Prostate gland (tissue), 1 donor: Measurements from ENCODE around the gene PDSS2.

Experiments used
- POLR2A ChIP-seq: fragments of 450-650 bp; IDR thresholded peaks from one replicate; pipeline ENCODE4 v1.6.1; 2016; ENCODE audit warnings: antibody characterized with exemption, mild to moderate bottlenecking
- POLR2AphosphoS5 ChIP-seq: sonication (generic); formaldehyde crosslinking; IDR thresholded peaks from one replicate; pipeline ENCODE4 v1.6.1; 2017; ENCODE audit warnings: antibody characterized with exemption

- TF ChIP-seq POLR2AphosphoS5, result no peak
- TF ChIP-seq POLR2A, result no peak
These were observed 49.4 kb downstream of the PDSS2 start for GRCh38 chr6:107409942-107410341.
